IMR-90 (cell line): ENCODE data around the gene PTPRF. TPM values are rescaled to one million over a fixed set of nuclear protein-coding genes. Genes with fewer than 3 reads are reported as not detected.

Source experiments
- ATAC-seq: fragments of 200-7000 bp; cut with Tn5 transposase; 2 replicates; pipeline ENCODE4 v1.9.1; 2020; ENCODE audit warnings: low read depth, mild to moderate bottlenecking, moderate library complexity
- BruUV-seq: library from RNA; stranded (reverse); fragments of 400-500 nt; replicated peaks from 2 replicates; lab custom pipeline; 2021; lab: Mats Ljungman, UMichigan
- CTCF ChIA-PET: fragments of 300-600 bp; formaldehyde crosslinking; extraction: SDS; loops from one replicate; lab custom pipeline; 2021; ENCODE audit warnings: antibody characterized with exemption; lab: Yijun Ruan, JAX
- POLR2A ChIA-PET: fragments of 300-600 bp; sonication (Branson Sonifier 250); formaldehyde crosslinking; loops from one replicate; lab custom pipeline; 2022; ENCODE audit warnings: antibody characterized with exemption; ENCODE audit not compliant: unreplicated experiment; lab: Charles Lee
- DNase-seq: peaks from one replicate; pipeline ENCODE4 v3.0.0; 2013
- H2AFZ ChIP-seq: replicated peaks from 2 replicates; pipeline ENCODE3; 2013; ENCODE audit warnings: low read length, mild to moderate bottlenecking; ENCODE audit not compliant: poor library complexity
- H2AK5ac ChIP-seq: 2 replicates; pipeline ENCODE4 v1.6.1; 2013; ENCODE audit warnings: low read depth, low read length, inconsistent platforms
- H2AK9ac ChIP-seq: replicated peaks from 2 replicates; pipeline ENCODE3; 2013; ENCODE audit warnings: mild to moderate bottlenecking, low read depth, low read length, moderate library complexity; ENCODE audit not compliant: poor library complexity
- H2BK120ac ChIP-seq: 2 replicates; pipeline ENCODE4 v1.6.1; 2013; ENCODE audit warnings: low read depth, low read length, inconsistent platforms
- H2BK15ac ChIP-seq: 3 replicates; pipeline ENCODE4 v1.6.1; 2013; ENCODE audit warnings: low read depth, low read length, inconsistent platforms
- H2BK20ac ChIP-seq: 2 replicates; pipeline ENCODE4 v1.6.1; 2013; ENCODE audit warnings: low read depth, mild to moderate bottlenecking, inconsistent platforms, low read length, moderate library complexity
- H2BK5ac ChIP-seq: 2 replicates; pipeline ENCODE4 v1.6.1; 2013; ENCODE audit warnings: mild to moderate bottlenecking, low read depth, low read length, inconsistent platforms; ENCODE audit not compliant: poor library complexity, severe bottlenecking
- H3K14ac ChIP-seq: replicated peaks from 2 replicates; pipeline ENCODE4 v1.6.1; 2013; ENCODE audit warnings: low read depth, low read length, inconsistent platforms
- H3K18ac ChIP-seq: 2 replicates; pipeline ENCODE4 v1.6.1; 2013; ENCODE audit warnings: low read depth, low read length, control low read depth
- H3K23ac ChIP-seq: 2 replicates; pipeline ENCODE4 v1.6.1; 2013; ENCODE audit warnings: low read depth, low read length, inconsistent platforms
- H3K27ac ChIP-seq: 2 replicates; pipeline ENCODE4 v1.5.1; 2013; ENCODE audit warnings: mild to moderate bottlenecking, control low read depth, low read length; ENCODE audit not compliant: insufficient read depth
- H3K27me3 ChIP-seq: 2 replicates; pipeline ENCODE4 v1.6.1; 2013; ENCODE audit warnings: low read length; ENCODE audit not compliant: control insufficient read depth, insufficient read depth
- H3K36me3 ChIP-seq: 2 replicates; pipeline ENCODE4 v1.6.1; 2013; ENCODE audit warnings: low read length, mixed read lengths; ENCODE audit not compliant: control insufficient read depth, insufficient read depth
- H3K4ac ChIP-seq: 2 replicates; pipeline ENCODE4 v1.6.1; 2013; ENCODE audit warnings: low read depth, low read length, inconsistent platforms
- H3K4me1 ChIP-seq: 2 replicates; pipeline ENCODE4 v1.6.1; 2013; ENCODE audit warnings: low read length, mixed read lengths; ENCODE audit not compliant: control insufficient read depth, insufficient read depth
- H3K4me2 ChIP-seq: 2 replicates; pipeline ENCODE4 v1.6.1; 2013; ENCODE audit warnings: low read depth, mild to moderate bottlenecking, control low read depth, low read length, moderate library complexity
- H3K4me3 ChIP-seq: 2 replicates; pipeline ENCODE4 v1.5.1; 2013; ENCODE audit warnings: low read depth, mild to moderate bottlenecking, control low read depth, low read length, moderate library complexity; ENCODE audit not compliant: insufficient read depth
- H3K56ac ChIP-seq: 2 replicates; pipeline ENCODE4 v1.6.1; 2013; ENCODE audit warnings: low read length, inconsistent platforms; ENCODE audit not compliant: insufficient read depth; ENCODE audit errors: extremely low read depth
- H3K79me1 ChIP-seq, 2 experiments: 2 replicates each; pipeline ENCODE4 v1.6.1; 2013; ENCODE audit warnings: low read length in 2 of 2, inconsistent platforms in 1 of 2, low read depth in 1 of 2
- H3K9ac ChIP-seq: 2 replicates; pipeline ENCODE4 v1.6.1; 2013; ENCODE audit warnings: low read depth, low read length, control low read depth
- H3K9me1 ChIP-seq: 2 replicates; pipeline ENCODE4 v1.6.1; 2013; ENCODE audit warnings: low read length, inconsistent platforms; ENCODE audit not compliant: insufficient read depth
- H3K9me3 ChIP-seq: 2 replicates; pipeline ENCODE4 v1.6.1; 2013; ENCODE audit warnings: low read length; ENCODE audit not compliant: control insufficient read depth, insufficient read depth
- H4K20me1 ChIP-seq: 2 replicates; pipeline ENCODE4 v1.6.1; 2013; ENCODE audit warnings: low read length, inconsistent platforms; ENCODE audit not compliant: insufficient read depth
- H4K5ac ChIP-seq: 2 replicates; pipeline ENCODE4 v1.6.1; 2013; ENCODE audit warnings: mild to moderate bottlenecking, low read depth, low read length, control low read depth
- H4K8ac ChIP-seq, 2 experiments: 2 replicates each; pipeline ENCODE4 v1.6.1; 2013; ENCODE audit warnings: low read depth in 2 of 2, low read length in 2 of 2, control low read depth in 1 of 2, inconsistent platforms in 1 of 2
- H4K91ac ChIP-seq: 2 replicates; pipeline ENCODE4 v1.6.1; 2013; ENCODE audit warnings: low read depth, low read length, inconsistent platforms; ENCODE audit not compliant: insufficient read depth
- BHLHE40 ChIP-seq: fragments of 150-350 bp; IDR thresholded peaks from 2 replicates; pipeline ENCODE4 v1.6.1; 2016; ENCODE audit warnings: mild to moderate bottlenecking, low read depth, low read length
- CEBPB ChIP-seq: IDR thresholded peaks from 2 replicates; pipeline ENCODE4 v1.6.1; 2012; ENCODE audit warnings: low read depth, low read length, improper control_type of control experiment
- CHD1 ChIP-seq: IDR thresholded peaks from 2 replicates; pipeline ENCODE4 v1.6.1; 2012; ENCODE audit warnings: low read depth, low read length, improper control_type of control experiment
- CTCF ChIP-seq: conservative IDR thresholded peaks from 2 replicates; pipeline ENCODE4 v1.5.1; 2012; ENCODE audit warnings: mild to moderate bottlenecking, low read depth, low read length, improper control_type of control experiment
- FOS ChIP-seq: fragments of 150-350 bp; IDR thresholded peaks from 2 replicates; pipeline ENCODE4 v1.6.1; 2016; ENCODE audit warnings: low read depth, low read length
- MAFK ChIP-seq: IDR thresholded peaks from 2 replicates; pipeline ENCODE4 v1.6.1; 2012; ENCODE audit warnings: low read depth, low read length, improper control_type of control experiment
- MAZ ChIP-seq: IDR thresholded peaks from 2 replicates; pipeline ENCODE4 v1.6.1; 2012; ENCODE audit warnings: low read depth, mild to moderate bottlenecking, low read length, improper control_type of control experiment, moderate library complexity, borderline replicate concordance
- MXI1 ChIP-seq: IDR thresholded peaks from 2 replicates; pipeline ENCODE4 v1.6.1; 2012; ENCODE audit warnings: low read depth, mild to moderate bottlenecking, low read length, moderate library complexity, borderline replicate concordance
- NFE2L2 ChIP-seq: fragments of 150-350 bp; IDR thresholded peaks from 2 replicates; pipeline ENCODE4 v1.6.1; 2016; ENCODE audit warnings: low read depth, mild to moderate bottlenecking, low read length
- POLR2A ChIP-seq: IDR thresholded peaks from 2 replicates; pipeline ENCODE4 v1.6.1; 2012; ENCODE audit warnings: mild to moderate bottlenecking, low read depth, low read length
- RAD21 ChIP-seq: IDR thresholded peaks from 2 replicates; pipeline ENCODE4 v1.6.1; 2012; ENCODE audit warnings: low read length, improper control_type of control experiment
- RCOR1 ChIP-seq: IDR thresholded peaks from 2 replicates; pipeline ENCODE4 v1.6.1; 2012; ENCODE audit warnings: mild to moderate bottlenecking, low read length, improper control_type of control experiment; ENCODE audit not compliant: insufficient replicate concordance
- RFX5 ChIP-seq: IDR thresholded peaks from 2 replicates; pipeline ENCODE4 v1.8.0; 2012; ENCODE audit warnings: low read depth, mild to moderate bottlenecking, low read length, moderate library complexity
- SMC3 ChIP-seq: fragments of 150-350 bp; IDR thresholded peaks from 2 replicates; pipeline ENCODE4 v1.6.1; 2016; ENCODE audit warnings: low read depth, mild to moderate bottlenecking, antibody characterized with exemption, low read length, moderate library complexity
- WGBS, 2 experiments: methylation state at CpG; one replicate each; pipeline versions ENCODE4 v1.1.5 to v1.1.7; 2013; ENCODE audit warnings: missing lambda C conversion rate in 2 of 2; ENCODE audit not compliant: insufficient read length in 1 of 2; ENCODE audit errors: extremely low coverage in 2 of 2; 5-methylcytosine and 5-hydroxymethylcytosine counted together
- dilution Hi-C: fragments of 300-500 bp; cut with HindIII; formaldehyde crosslinking; loops from one replicate; pipeline ENCODE4 v1.14.3; 2018; ENCODE audit warnings: low sequenced_read_pairs; ENCODE audit not compliant: unreplicated experiment
- in situ Hi-C: fragments of 300-500 bp; cut with MboI; formaldehyde crosslinking; loops from 3 replicates; pipeline ENCODE4 v1.14.3; 2019; ENCODE audit warnings: low sequenced_read_pairs, inconsistent platforms, mixed read lengths
- intact Hi-C: fragments of 100-400 bp; cut with micrococcal nuclease; formaldehyde crosslinking; loops from 2 replicates; pipeline ENCODE4 v1.10.0; 2022
- polyA plus RNA-seq, 3 experiments: library from polyadenylated mRNA; depleted of rRNA; stranded (reverse); fragments of >200 nt; gene quantifications; 2 replicates each; pipeline ENCODE4 v1.2.3, GENCODE V29; 2012; ENCODE audit warnings: low replicate concordance in 1 of 3
- total RNA-seq: library from RNA; depleted of rRNA; stranded (reverse); fragments of >200 nt; gene quantifications from 2 replicates; pipeline ENCODE4 v1.2.3, GENCODE V29; 2012
- TF ChIP-seq, protein P1 (sequence below): fragments of 150-350 bp; IDR thresholded peaks from 2 replicates; pipeline ENCODE4 v1.6.1; 2017; ENCODE audit warnings: mild to moderate bottlenecking, antibody characterized with exemption, low read length, low read depth
- TF ChIP-seq, protein P2 (sequence below): fragments of 150-350 bp; IDR thresholded peaks from 2 replicates; pipeline ENCODE4 v1.6.1; 2016; ENCODE audit warnings: low read depth, mild to moderate bottlenecking, low read length, moderate library complexity, borderline replicate concordance

The PTPRF gene
- total and polyA plus RNA-seq, 2 of the 4 experiments (the other 2 are of a cell fraction), result 25.8 to 92.3 TPM

GRCh38 chr1:43620956-43621355 lies 90.3 kb downstream of the PTPRF start:
- no peak overlapping the region for H2AK5ac ChIP-seq
- no peak overlapping the region for H3K4ac ChIP-seq
- H3K36me3 ChIP-seq, result peaks cover 62% of the 10 kb centered on the region
- H3K4me2 ChIP-seq, result no peak overlapping the region
- no peak overlapping the region for H4K5ac ChIP-seq
- H3K9me1 ChIP-seq, result 0 out of 2 replicates have a peak, but pooled peaks cover 4% of the 10 kb centered on the region
- no peaks in the 10 kb centered on the region; a peak in 1 of 4 replicates for H3K79me1 ChIP-seq
- no peak for ATAC-seq
- H3K27ac ChIP-seq, result no peak overlapping the region
- TF ChIP-seq CTCF, result no peak
- TF ChIP-seq MXI1, result no peak
- TF ChIP-seq RAD21, result no peak
- no peak for TF ChIP-seq FOS
- no peak for TF ChIP-seq RFX5
- no peak for TF ChIP-seq CHD1
- TF ChIP-seq, protein P1, sequence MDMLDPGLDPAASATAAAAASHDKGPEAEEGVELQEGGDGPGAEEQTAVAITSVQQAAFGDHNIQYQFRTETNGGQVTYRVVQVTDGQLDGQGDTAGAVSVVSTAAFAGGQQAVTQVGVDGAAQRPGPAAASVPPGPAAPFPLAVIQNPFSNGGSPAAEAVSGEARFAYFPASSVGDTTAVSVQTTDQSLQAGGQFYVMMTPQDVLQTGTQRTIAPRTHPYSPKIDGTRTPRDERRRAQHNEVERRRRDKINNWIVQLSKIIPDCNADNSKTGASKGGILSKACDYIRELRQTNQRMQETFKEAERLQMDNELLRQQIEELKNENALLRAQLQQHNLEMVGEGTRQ, result no peak
- TF ChIP-seq CEBPB, result no peak
- TF ChIP-seq SMC3, result no peak
- TF ChIP-seq BHLHE40, result no peak
- no peak for TF ChIP-seq MAZ
- no peak for TF ChIP-seq RCOR1
- TF ChIP-seq, protein P2, sequence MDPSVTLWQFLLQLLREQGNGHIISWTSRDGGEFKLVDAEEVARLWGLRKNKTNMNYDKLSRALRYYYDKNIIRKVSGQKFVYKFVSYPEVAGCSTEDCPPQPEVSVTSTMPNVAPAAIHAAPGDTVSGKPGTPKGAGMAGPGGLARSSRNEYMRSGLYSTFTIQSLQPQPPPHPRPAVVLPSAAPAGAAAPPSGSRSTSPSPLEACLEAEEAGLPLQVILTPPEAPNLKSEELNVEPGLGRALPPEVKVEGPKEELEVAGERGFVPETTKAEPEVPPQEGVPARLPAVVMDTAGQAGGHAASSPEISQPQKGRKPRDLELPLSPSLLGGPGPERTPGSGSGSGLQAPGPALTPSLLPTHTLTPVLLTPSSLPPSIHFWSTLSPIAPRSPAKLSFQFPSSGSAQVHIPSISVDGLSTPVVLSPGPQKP, result no peak
- TF ChIP-seq NFE2L2, result no peak
- TF ChIP-seq MAFK, result no peak
- TF ChIP-seq POLR2A, result no peak
- H4K8ac ChIP-seq, result no peak overlapping the region
- H3K9ac ChIP-seq, result no peak overlapping the region
- no peak overlapping the region for H3K18ac ChIP-seq
- no peak overlapping the region for H2BK20ac ChIP-seq
- H4K91ac ChIP-seq, result no peak overlapping the region
- WGBS, 2 experiments, result 89% methylated on average over 15 of the region's 16 CpGs; no CpG with 5 or more reads in 1 of the 2 experiments
- H3K4me1 ChIP-seq, result no peaks in the 10 kb centered on the region
- in situ Hi-C loops (no loop called here), dilution Hi-C loops (no loop called here), intact Hi-C loops (no loop called here)
- no peak overlapping the region for H3K23ac ChIP-seq
- no peaks in the 10 kb centered on the region for H3K27me3 ChIP-seq
- no peak overlapping the region for H3K4me3 ChIP-seq
- no peak overlapping the region for H2AK9ac ChIP-seq
- ChIA-PET CTCF (no interaction called here), POLR2A (no interaction called here)
- no peak overlapping the region for H2BK120ac ChIP-seq
- H2BK5ac ChIP-seq, result no peak overlapping the region
- no TSS peak for BruUV-seq
- no peaks in the 10 kb centered on the region for H3K9me3 ChIP-seq
- no peak overlapping the region for H3K14ac ChIP-seq
- no peak overlapping the region for H2BK15ac ChIP-seq
- H3K56ac ChIP-seq, result no peak overlapping the region
- H2AFZ ChIP-seq, result no peak overlapping the region
- H4K20me1 ChIP-seq, result no peaks in the 10 kb centered on the region; the same call in none of the 2 replicates
- DNase-seq, result no peak
